IMR-90 (cell line): ENCODE results near the gene DCUN1D1. TPM values are rescaled to one million over a fixed set of nuclear protein-coding genes. Genes with fewer than 3 reads are reported as not detected.
A peak's percentile ranks its signal among the peaks of the same experiment; 100 is the strongest.

ENCODE experiments used
- ATAC-seq: fragments of 200-7000 bp; cut with Tn5 transposase; 2 replicates; pipeline ENCODE4 v1.9.1; 2020; ENCODE audit warnings: low read depth, mild to moderate bottlenecking, moderate library complexity
- BruUV-seq: library from RNA; stranded (reverse); fragments of 400-500 nt; replicated peaks from 2 replicates; lab custom pipeline; 2021; lab: Mats Ljungman, UMichigan
- CTCF ChIA-PET: fragments of 300-600 bp; formaldehyde crosslinking; extraction: SDS; loops from one replicate; lab custom pipeline; 2021; ENCODE audit warnings: antibody characterized with exemption; lab: Yijun Ruan, JAX
- POLR2A ChIA-PET: fragments of 300-600 bp; sonication (Branson Sonifier 250); formaldehyde crosslinking; loops from one replicate; lab custom pipeline; 2022; ENCODE audit warnings: antibody characterized with exemption; ENCODE audit not compliant: unreplicated experiment; lab: Charles Lee
- DNase-seq: peaks from one replicate; pipeline ENCODE4 v3.0.0; 2013
- H2AFZ ChIP-seq: replicated peaks from 2 replicates; pipeline ENCODE3; 2013; ENCODE audit warnings: low read length, mild to moderate bottlenecking; ENCODE audit not compliant: poor library complexity
- H2AK5ac ChIP-seq: 2 replicates; pipeline ENCODE4 v1.6.1; 2013; ENCODE audit warnings: low read depth, low read length, inconsistent platforms
- H2AK9ac ChIP-seq: replicated peaks from 2 replicates; pipeline ENCODE3; 2013; ENCODE audit warnings: mild to moderate bottlenecking, low read depth, low read length, moderate library complexity; ENCODE audit not compliant: poor library complexity
- H2BK120ac ChIP-seq: 2 replicates; pipeline ENCODE4 v1.6.1; 2013; ENCODE audit warnings: low read depth, low read length, inconsistent platforms
- H2BK15ac ChIP-seq: 3 replicates; pipeline ENCODE4 v1.6.1; 2013; ENCODE audit warnings: low read depth, low read length, inconsistent platforms
- H2BK20ac ChIP-seq: 2 replicates; pipeline ENCODE4 v1.6.1; 2013; ENCODE audit warnings: low read depth, mild to moderate bottlenecking, inconsistent platforms, low read length, moderate library complexity
- H2BK5ac ChIP-seq: 2 replicates; pipeline ENCODE4 v1.6.1; 2013; ENCODE audit warnings: mild to moderate bottlenecking, low read depth, low read length, inconsistent platforms; ENCODE audit not compliant: poor library complexity, severe bottlenecking
- H3K14ac ChIP-seq: replicated peaks from 2 replicates; pipeline ENCODE4 v1.6.1; 2013; ENCODE audit warnings: low read depth, low read length, inconsistent platforms
- H3K18ac ChIP-seq: 2 replicates; pipeline ENCODE4 v1.6.1; 2013; ENCODE audit warnings: low read depth, low read length, control low read depth
- H3K23ac ChIP-seq: 2 replicates; pipeline ENCODE4 v1.6.1; 2013; ENCODE audit warnings: low read depth, low read length, inconsistent platforms
- H3K27ac ChIP-seq: 2 replicates; pipeline ENCODE4 v1.5.1; 2013; ENCODE audit warnings: mild to moderate bottlenecking, control low read depth, low read length; ENCODE audit not compliant: insufficient read depth
- H3K27me3 ChIP-seq: 2 replicates; pipeline ENCODE4 v1.6.1; 2013; ENCODE audit warnings: low read length; ENCODE audit not compliant: control insufficient read depth, insufficient read depth
- H3K36me3 ChIP-seq: 2 replicates; pipeline ENCODE4 v1.6.1; 2013; ENCODE audit warnings: low read length, mixed read lengths; ENCODE audit not compliant: control insufficient read depth, insufficient read depth
- H3K4ac ChIP-seq: 2 replicates; pipeline ENCODE4 v1.6.1; 2013; ENCODE audit warnings: low read depth, low read length, inconsistent platforms
- H3K4me1 ChIP-seq: 2 replicates; pipeline ENCODE4 v1.6.1; 2013; ENCODE audit warnings: low read length, mixed read lengths; ENCODE audit not compliant: control insufficient read depth, insufficient read depth
- H3K4me2 ChIP-seq: 2 replicates; pipeline ENCODE4 v1.6.1; 2013; ENCODE audit warnings: low read depth, mild to moderate bottlenecking, control low read depth, low read length, moderate library complexity
- H3K4me3 ChIP-seq: 2 replicates; pipeline ENCODE4 v1.5.1; 2013; ENCODE audit warnings: low read depth, mild to moderate bottlenecking, control low read depth, low read length, moderate library complexity; ENCODE audit not compliant: insufficient read depth
- H3K56ac ChIP-seq: 2 replicates; pipeline ENCODE4 v1.6.1; 2013; ENCODE audit warnings: low read length, inconsistent platforms; ENCODE audit not compliant: insufficient read depth; ENCODE audit errors: extremely low read depth
- H3K79me1 ChIP-seq, 2 experiments: 2 replicates each; pipeline ENCODE4 v1.6.1; 2013; ENCODE audit warnings: low read length in 2 of 2, inconsistent platforms in 1 of 2, low read depth in 1 of 2
- H3K9ac ChIP-seq: 2 replicates; pipeline ENCODE4 v1.6.1; 2013; ENCODE audit warnings: low read depth, low read length, control low read depth
- H3K9me1 ChIP-seq: 2 replicates; pipeline ENCODE4 v1.6.1; 2013; ENCODE audit warnings: low read length, inconsistent platforms; ENCODE audit not compliant: insufficient read depth
- H3K9me3 ChIP-seq: 2 replicates; pipeline ENCODE4 v1.6.1; 2013; ENCODE audit warnings: low read length; ENCODE audit not compliant: control insufficient read depth, insufficient read depth
- H4K20me1 ChIP-seq: 2 replicates; pipeline ENCODE4 v1.6.1; 2013; ENCODE audit warnings: low read length, inconsistent platforms; ENCODE audit not compliant: insufficient read depth
- H4K5ac ChIP-seq: 2 replicates; pipeline ENCODE4 v1.6.1; 2013; ENCODE audit warnings: mild to moderate bottlenecking, low read depth, low read length, control low read depth
- H4K8ac ChIP-seq, 2 experiments: 2 replicates each; pipeline ENCODE4 v1.6.1; 2013; ENCODE audit warnings: low read depth in 2 of 2, low read length in 2 of 2, control low read depth in 1 of 2, inconsistent platforms in 1 of 2
- H4K91ac ChIP-seq: 2 replicates; pipeline ENCODE4 v1.6.1; 2013; ENCODE audit warnings: low read depth, low read length, inconsistent platforms; ENCODE audit not compliant: insufficient read depth
- BHLHE40 ChIP-seq: fragments of 150-350 bp; IDR thresholded peaks from 2 replicates; pipeline ENCODE4 v1.6.1; 2016; ENCODE audit warnings: mild to moderate bottlenecking, low read depth, low read length
- FOS ChIP-seq: fragments of 150-350 bp; IDR thresholded peaks from 2 replicates; pipeline ENCODE4 v1.6.1; 2016; ENCODE audit warnings: low read depth, low read length
- WGBS, 2 experiments: methylation state at CpG; one replicate each; pipeline versions ENCODE4 v1.1.5 to v1.1.7; 2013; ENCODE audit warnings: missing lambda C conversion rate in 2 of 2; ENCODE audit not compliant: insufficient read length in 1 of 2; ENCODE audit errors: extremely low coverage in 2 of 2; 5-methylcytosine and 5-hydroxymethylcytosine counted together
- dilution Hi-C: fragments of 300-500 bp; cut with HindIII; formaldehyde crosslinking; loops from one replicate; pipeline ENCODE4 v1.14.3; 2018; ENCODE audit warnings: low sequenced_read_pairs; ENCODE audit not compliant: unreplicated experiment
- in situ Hi-C: fragments of 300-500 bp; cut with MboI; formaldehyde crosslinking; loops from 3 replicates; pipeline ENCODE4 v1.14.3; 2019; ENCODE audit warnings: low sequenced_read_pairs, inconsistent platforms, mixed read lengths
- intact Hi-C: fragments of 100-400 bp; cut with micrococcal nuclease; formaldehyde crosslinking; loops from 2 replicates; pipeline ENCODE4 v1.10.0; 2022
- polyA plus RNA-seq, 3 experiments: library from polyadenylated mRNA; depleted of rRNA; stranded (reverse); fragments of >200 nt; gene quantifications; 2 replicates each; pipeline ENCODE4 v1.2.3, GENCODE V29; 2012; ENCODE audit warnings: low replicate concordance in 1 of 3
- total RNA-seq: library from RNA; depleted of rRNA; stranded (reverse); fragments of >200 nt; gene quantifications from 2 replicates; pipeline ENCODE4 v1.2.3, GENCODE V29; 2012

Gene DCUN1D1
- total and polyA plus RNA-seq, 2 of the 4 experiments (the other 2 are of a cell fraction) = 12.5 to 17.7 TPM

DNA sequence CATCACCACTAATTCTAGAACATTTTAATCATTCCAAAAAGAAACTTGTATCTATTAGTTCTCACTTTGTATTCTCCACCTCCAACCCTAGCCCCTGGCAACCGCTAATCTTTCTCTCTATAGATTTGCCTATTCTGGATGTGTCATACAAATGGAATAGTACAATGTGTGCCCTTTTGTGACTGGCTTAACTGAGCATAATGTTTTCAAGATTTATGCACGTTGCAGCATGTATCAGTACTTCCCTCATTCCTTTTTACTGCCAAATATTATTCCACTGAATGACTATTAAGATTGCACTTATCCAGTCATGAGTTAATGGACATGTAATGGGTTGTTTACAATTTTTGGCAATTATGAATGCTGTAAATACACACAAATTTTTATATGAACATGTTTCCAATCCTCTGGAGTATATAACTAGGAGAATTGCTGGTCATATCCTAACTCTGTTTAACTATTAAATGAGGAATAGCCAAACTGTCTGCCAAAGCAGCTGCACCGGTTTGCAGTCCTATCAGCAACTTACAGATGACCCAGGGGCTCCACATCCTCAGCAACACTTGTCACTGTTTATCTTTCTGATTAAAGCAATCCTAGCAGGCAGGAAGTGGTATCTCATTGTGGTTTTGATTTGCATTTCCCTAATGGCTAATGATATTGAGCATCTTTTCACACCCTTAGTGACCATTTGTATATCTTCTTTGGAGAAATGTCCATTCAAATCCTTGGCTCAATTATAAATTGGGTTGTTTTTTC, 42.9 kb downstream of the DCUN1D1 start:
- CTCF ChIA-PET = no interaction called here
- Histone ChIP-seq H4K5ac (no peak overlapping the region), H2BK120ac (no peak overlapping the region), H3K79me1 (no peaks in the 10 kb centered on the region), H4K91ac (no peak overlapping the region), H3K23ac (peak overlapping the region; percentile 42; the same call in 1 of the 2 replicates), H3K27me3 (no peaks in the 10 kb centered on the region), H3K9me3 (no peaks in the 10 kb centered on the region), H2AK5ac (no peak overlapping the region), H4K8ac (no peak overlapping the region), H3K18ac (no peak overlapping the region), H3K36me3 (0 out of 2 replicates have a peak, but pooled peaks cover 1% of the 10 kb centered on the region), H3K27ac (no peak overlapping the region), H3K4me2 (no peak overlapping the region), H4K20me1 (no peaks in the 10 kb centered on the region), H2AK9ac (no peak overlapping the region), H3K56ac (no peak overlapping the region), H3K4me1 (no peaks in the 10 kb centered on the region), H2AFZ (no peak overlapping the region), H3K9ac (no peak overlapping the region), H3K9me1 (0 out of 2 replicates have a peak, but pooled peaks cover 3% of the 10 kb centered on the region), H3K4me3 (no peak overlapping the region), H2BK20ac (no peak overlapping the region), H3K4ac (no peak overlapping the region), H3K14ac (no peak overlapping the region), H2BK15ac (no peak overlapping the region), H2BK5ac (no peak overlapping the region)
- DNase-seq (no peak), ATAC-seq (no peak)
- intact Hi-C loops (no loop called here), dilution Hi-C loops (no loop called here), in situ Hi-C loops (no loop called here)
- BruUV-seq = no TSS peak
- POLR2A ChIA-PET = no interaction called here
- TF ChIP-seq FOS = no peak
- no peak for TF ChIP-seq BHLHE40
- no CpG with 5 or more reads among the region's 3 CpGs for WGBS, 2 experiments
